Measurements from ENCODE around the gene COL4A3.
"Not testable (repeated sequence)": the region's sequence is repeated elsewhere in the genome, so short reads cannot be mapped to it uniquely, and the experiment has no call there.

The COL4A3 gene

GRCh38 chr2:227153758-227154486, 10.5 kb upstream of the COL4A3 start:
- TF ChIP-seq CTCF (IDR thresholded peaks at IDR 0.05; ENCODE audit: low read depth, low read length, missing control alignments), result no peak
- H3K4me3 ChIP-seq (ENCODE audit: low read depth, low read length), result no peak overlapping the region
- DNase-seq (ENCODE audit: low read depth), result no peak

GRCh38 chr2:227154986-227155774, 9.2 kb upstream of the COL4A3 start:
- TF ChIP-seq CTCF (IDR thresholded peaks at IDR 0.05; ENCODE audit: low read depth, low read length, missing control alignments), result no peak
- DNase-seq (ENCODE audit: low read depth), result no peak
- no peak overlapping the region for H3K4me3 ChIP-seq (ENCODE audit: low read depth, low read length)

- DNase-seq (ENCODE audit: low read depth), result no peak
- no peak for TF ChIP-seq CTCF (IDR thresholded peaks at IDR 0.05; ENCODE audit: low read depth, low read length, missing control alignments)
- no peak overlapping the region for H3K4me3 ChIP-seq (ENCODE audit: low read depth, low read length)
Measured at GRCh38 chr2:227160164-227160563, 4.3 kb upstream of the COL4A3 start.

GRCh38 chr2:227161947-227162346, 2.5 kb upstream of the COL4A3 start:
- DNase-seq (ENCODE audit: low read depth), result no peak
- no peak overlapping the region for H3K4me3 ChIP-seq (ENCODE audit: low read depth, low read length)
- no peak for TF ChIP-seq CTCF (IDR thresholded peaks at IDR 0.05; ENCODE audit: low read depth, low read length, missing control alignments)

- peak; percentile 45 for DNase-seq (ENCODE audit: low read depth)
- peak overlapping the region; percentile 90 for H3K4me3 ChIP-seq (ENCODE audit: low read depth, low read length)
Measured at GRCh38 chr2:227163485-227163997, 883 bp upstream of the COL4A3 start.

GRCh38 chr2:227164763-227165291, 403 bp downstream of the COL4A3 start:
- no peak for TF ChIP-seq CTCF (IDR thresholded peaks at IDR 0.05; ENCODE audit: low read depth, low read length, missing control alignments)
- peak; percentile 58 for DNase-seq (ENCODE audit: low read depth)
- H3K4me3 ChIP-seq (ENCODE audit: low read depth, low read length), result peak overlapping the region; percentile 90

More at GRCh38 chr2:227163485-227163997, 883 bp upstream of the COL4A3 start:
- TF ChIP-seq CTCF (IDR thresholded peaks at IDR 0.05; ENCODE audit: low read depth, low read length, missing control alignments), result no peak

GRCh38 chr2:227171779-227172178, 7.4 kb downstream of the COL4A3 start:
- not testable (repeated sequence) for H3K4me3 ChIP-seq (ENCODE audit: low read depth, low read length); DNase-seq (ENCODE audit: low read depth)
